A549 (cell line): ENCODE measurements around the gene EYA2.

Experiments used
- CEBPB ChIP-seq, 2 experiments: fragments of >200 bp in 1 of 2; sonication (Bioruptor Twin) in 1 of 2; formaldehyde crosslinking in 1 of 2; IDR thresholded peaks; 2 replicates each; pipeline ENCODE4 v1.6.1; 2012 to 2016
- CHD2 ChIP-seq: fragments of 150-350 bp; IDR thresholded peaks from 2 replicates; pipeline ENCODE4 v1.6.1; 2014; ENCODE audit warnings: low read length; ENCODE audit not compliant: partially characterized antibody
- RAD21 ChIP-seq, 2 experiments: fragments of >200 bp in 1 of 2; sonication (Bioruptor Twin) in 1 of 2; formaldehyde crosslinking in 1 of 2; IDR thresholded peaks in 1 of 2; conservative IDR thresholded peaks in 1 of 2; 2 replicates in 1 of 2; 3 replicates in 1 of 2; pipeline ENCODE4 v1.6.1; 2012 to 2018; ENCODE audit warnings: inconsistent platforms in 1 of 2
- TF ChIP-seq, protein P1 (sequence below): fragments of >200 bp; sonication (Bioruptor Twin); formaldehyde crosslinking; IDR thresholded peaks from 3 replicates; pipeline ENCODE4 v1.5.1; 2016
- TF ChIP-seq, protein P2 (sequence below): fragments of 450-650 bp; IDR thresholded peaks from 2 replicates; pipeline ENCODE4 v1.6.1; 2014; ENCODE audit warnings: antibody characterized with exemption
- TF ChIP-seq, protein P3 (sequence below): fragments of >200 bp; sonication (Bioruptor Twin); formaldehyde crosslinking; IDR thresholded peaks from 3 replicates; pipeline ENCODE4 v1.6.1; 2016
- TF ChIP-seq, protein P4 (sequence below): IDR thresholded peaks from 2 replicates; pipeline ENCODE4 v1.6.1; 2012

DNA sequence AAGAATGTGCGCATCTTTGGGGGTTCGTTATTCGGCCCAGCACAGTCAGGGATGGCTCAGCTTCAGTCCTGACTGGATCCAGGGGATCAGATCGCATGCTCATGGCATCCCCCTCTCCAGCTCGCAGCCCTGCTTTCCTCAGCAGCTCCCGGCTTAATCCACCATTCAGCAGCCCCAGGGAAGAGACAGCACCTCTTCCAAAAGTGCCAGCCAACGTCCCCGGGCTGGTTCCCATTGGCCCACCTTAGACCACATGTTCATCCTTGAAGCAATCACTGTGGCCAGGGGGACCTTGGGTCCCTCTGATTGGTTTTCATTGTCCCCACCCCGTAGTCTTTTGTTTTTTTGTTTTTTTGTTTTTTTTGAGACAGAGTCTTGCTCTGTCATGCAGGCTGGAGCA is 273.2 kb downstream of the EYA2 start:
- TF ChIP-seq, protein P1, sequence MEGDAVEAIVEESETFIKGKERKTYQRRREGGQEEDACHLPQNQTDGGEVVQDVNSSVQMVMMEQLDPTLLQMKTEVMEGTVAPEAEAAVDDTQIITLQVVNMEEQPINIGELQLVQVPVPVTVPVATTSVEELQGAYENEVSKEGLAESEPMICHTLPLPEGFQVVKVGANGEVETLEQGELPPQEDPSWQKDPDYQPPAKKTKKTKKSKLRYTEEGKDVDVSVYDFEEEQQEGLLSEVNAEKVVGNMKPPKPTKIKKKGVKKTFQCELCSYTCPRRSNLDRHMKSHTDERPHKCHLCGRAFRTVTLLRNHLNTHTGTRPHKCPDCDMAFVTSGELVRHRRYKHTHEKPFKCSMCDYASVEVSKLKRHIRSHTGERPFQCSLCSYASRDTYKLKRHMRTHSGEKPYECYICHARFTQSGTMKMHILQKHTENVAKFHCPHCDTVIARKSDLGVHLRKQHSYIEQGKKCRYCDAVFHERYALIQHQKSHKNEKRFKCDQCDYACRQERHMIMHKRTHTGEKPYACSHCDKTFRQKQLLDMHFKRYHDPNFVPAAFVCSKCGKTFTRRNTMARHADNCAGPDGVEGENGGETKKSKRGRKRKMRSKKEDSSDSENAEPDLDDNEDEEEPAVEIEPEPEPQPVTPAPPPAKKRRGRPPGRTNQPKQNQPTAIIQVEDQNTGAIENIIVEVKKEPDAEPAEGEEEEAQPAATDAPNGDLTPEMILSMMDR = no peak
- TF ChIP-seq RAD21 (conservative IDR thresholded peaks at IDR 0.05 in 1 of 2, IDR thresholded peaks at IDR 0.05 in 1 of 2) (no peak), CEBPB (IDR thresholded peaks at IDR 0.05) (no peak), CHD2 (no peak)
- TF ChIP-seq, protein P2, sequence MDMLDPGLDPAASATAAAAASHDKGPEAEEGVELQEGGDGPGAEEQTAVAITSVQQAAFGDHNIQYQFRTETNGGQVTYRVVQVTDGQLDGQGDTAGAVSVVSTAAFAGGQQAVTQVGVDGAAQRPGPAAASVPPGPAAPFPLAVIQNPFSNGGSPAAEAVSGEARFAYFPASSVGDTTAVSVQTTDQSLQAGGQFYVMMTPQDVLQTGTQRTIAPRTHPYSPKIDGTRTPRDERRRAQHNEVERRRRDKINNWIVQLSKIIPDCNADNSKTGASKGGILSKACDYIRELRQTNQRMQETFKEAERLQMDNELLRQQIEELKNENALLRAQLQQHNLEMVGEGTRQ = no peak
- TF ChIP-seq, protein P3, sequence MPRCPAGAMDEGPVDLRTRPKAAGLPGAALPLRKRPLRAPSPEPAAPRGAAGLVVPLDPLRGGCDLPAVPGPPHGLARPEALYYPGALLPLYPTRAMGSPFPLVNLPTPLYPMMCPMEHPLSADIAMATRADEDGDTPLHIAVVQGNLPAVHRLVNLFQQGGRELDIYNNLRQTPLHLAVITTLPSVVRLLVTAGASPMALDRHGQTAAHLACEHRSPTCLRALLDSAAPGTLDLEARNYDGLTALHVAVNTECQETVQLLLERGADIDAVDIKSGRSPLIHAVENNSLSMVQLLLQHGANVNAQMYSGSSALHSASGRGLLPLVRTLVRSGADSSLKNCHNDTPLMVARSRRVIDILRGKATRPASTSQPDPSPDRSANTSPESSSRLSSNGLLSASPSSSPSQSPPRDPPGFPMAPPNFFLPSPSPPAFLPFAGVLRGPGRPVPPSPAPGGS = no peak
- TF ChIP-seq, protein P4, sequence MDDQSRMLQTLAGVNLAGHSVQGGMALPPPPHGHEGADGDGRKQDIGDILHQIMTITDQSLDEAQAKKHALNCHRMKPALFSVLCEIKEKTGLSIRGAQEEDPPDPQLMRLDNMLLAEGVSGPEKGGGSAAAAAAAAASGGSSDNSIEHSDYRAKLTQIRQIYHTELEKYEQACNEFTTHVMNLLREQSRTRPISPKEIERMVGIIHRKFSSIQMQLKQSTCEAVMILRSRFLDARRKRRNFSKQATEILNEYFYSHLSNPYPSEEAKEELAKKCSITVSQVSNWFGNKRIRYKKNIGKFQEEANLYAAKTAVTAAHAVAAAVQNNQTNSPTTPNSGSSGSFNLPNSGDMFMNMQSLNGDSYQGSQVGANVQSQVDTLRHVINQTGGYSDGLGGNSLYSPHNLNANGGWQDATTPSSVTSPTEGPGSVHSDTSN = no peak
